Stimulated activated CD4-positive, alpha-beta T cell treated with anti-CD3 and anti-CD28 coated beads, TNF-alpha, amount 100 ng/mL, for 48 hours (primary cell): ENCODE data around the gene FCN3.

Experiments
- DNase-seq, 3 donors: peaks; one replicate each; pipeline ENCODE4 v3.0.0-alpha.2; 2020; ENCODE audit warnings: low read depth in 3 of 3

FCN3 gene

GRCh38 chr1:27341525-27342252, 32.9 kb downstream of the FCN3 start, which contains the start of gene SYTL1:
Gene SYTL1, plus strand, starts transcription at chr1:27342022. Its CDS starts 3,313 bp downstream, at chr1:27345335.
- DNase-seq: peak in 1 of 3 donors; percentile 45

DNA sequence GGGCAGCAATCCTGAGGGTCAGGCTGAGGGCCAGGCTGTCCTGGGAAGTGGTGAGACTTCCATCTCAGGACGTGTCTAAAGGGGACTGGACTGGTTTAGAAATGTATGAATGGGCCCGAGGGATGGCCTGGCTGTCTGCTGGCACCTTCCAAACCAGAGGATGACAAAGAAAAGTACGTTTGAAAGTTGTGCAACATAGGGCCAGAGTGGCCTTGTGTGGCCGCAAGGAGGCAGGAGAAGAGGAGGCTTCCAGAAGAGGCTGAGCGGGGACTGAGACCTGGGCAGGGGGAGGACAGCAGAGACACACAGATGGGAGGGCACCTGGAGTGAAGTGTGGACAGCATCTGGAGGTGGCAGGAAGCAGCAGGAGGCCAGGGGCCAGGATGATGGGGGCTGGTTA, 35.4 kb downstream of the FCN3 start:
- DNase-seq: no peak

GRCh38 chr1:27338751-27339150, 35.9 kb downstream of the FCN3 start:
- no peak for DNase-seq

- no peak for DNase-seq
Measured at GRCh38 chr1:27336756-27337155, 37.9 kb downstream of the FCN3 start.

- no peak for DNase-seq
Measured at GRCh38 chr1:27335506-27336422, 38.9 kb downstream of the FCN3 start.

GRCh38 chr1:27333717-27334279, 40.8 kb downstream of the FCN3 start:
- DNase-seq: no peak

GRCh38 chr1:27332536-27333281, 41.9 kb downstream of the FCN3 start:
- DNase-seq: peak in 1 of 3 donors; percentile 43

- no peak for DNase-seq
Measured at GRCh38 chr1:27331922-27332321, 42.7 kb downstream of the FCN3 start.

GRCh38 chr1:27331426-27331825, 43.2 kb downstream of the FCN3 start:
- DNase-seq: no peak

DNA sequence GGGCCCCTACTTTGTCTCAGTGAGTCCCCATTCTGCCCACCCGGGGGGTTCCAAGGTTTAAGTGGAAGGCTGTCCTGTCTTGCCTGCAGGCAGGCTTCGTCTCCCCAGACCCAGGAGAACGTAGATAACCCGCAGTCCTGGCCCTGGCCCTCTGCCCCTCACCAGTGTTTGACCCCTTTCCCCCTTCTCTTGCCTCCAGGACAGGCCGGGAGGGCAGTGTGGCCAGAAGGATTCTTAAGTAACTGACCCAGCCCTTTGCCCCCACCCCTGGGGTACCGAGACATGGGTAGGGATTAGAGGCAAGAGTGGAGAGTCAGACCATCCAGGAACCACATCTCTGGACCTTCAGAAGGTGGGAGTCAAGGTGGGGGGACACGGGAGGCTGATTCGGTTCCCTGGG, 43.8 kb downstream of the FCN3 start:
- DNase-seq: no peak

DNA sequence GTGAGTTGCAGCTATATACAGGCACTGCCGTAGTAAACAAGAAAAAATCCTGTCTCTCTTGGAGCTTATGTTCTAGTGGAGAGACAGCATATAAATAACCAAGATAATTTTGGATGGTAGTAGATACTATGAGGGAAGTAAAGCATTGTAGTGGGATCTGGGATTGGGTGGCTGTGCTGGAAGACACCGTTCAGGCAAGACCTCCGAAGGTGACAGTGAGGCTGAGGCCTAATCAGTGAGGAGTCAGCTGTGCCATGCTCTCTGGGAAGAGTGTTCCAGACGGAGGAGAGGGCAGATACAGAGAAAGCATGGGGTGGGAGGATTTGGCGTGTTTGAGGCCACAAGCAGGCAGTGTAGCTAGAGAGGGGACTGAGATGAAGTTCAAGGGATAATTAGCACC, 46.7 kb downstream of the FCN3 start:
- DNase-seq: no peak

- DNase-seq: no peak
Measured at GRCh38 chr1:27325286-27325685, 49.3 kb downstream of the FCN3 start.

- no peak for DNase-seq
Measured at GRCh38 chr1:27322569-27323240, 51.9 kb downstream of the FCN3 start.

DNA sequence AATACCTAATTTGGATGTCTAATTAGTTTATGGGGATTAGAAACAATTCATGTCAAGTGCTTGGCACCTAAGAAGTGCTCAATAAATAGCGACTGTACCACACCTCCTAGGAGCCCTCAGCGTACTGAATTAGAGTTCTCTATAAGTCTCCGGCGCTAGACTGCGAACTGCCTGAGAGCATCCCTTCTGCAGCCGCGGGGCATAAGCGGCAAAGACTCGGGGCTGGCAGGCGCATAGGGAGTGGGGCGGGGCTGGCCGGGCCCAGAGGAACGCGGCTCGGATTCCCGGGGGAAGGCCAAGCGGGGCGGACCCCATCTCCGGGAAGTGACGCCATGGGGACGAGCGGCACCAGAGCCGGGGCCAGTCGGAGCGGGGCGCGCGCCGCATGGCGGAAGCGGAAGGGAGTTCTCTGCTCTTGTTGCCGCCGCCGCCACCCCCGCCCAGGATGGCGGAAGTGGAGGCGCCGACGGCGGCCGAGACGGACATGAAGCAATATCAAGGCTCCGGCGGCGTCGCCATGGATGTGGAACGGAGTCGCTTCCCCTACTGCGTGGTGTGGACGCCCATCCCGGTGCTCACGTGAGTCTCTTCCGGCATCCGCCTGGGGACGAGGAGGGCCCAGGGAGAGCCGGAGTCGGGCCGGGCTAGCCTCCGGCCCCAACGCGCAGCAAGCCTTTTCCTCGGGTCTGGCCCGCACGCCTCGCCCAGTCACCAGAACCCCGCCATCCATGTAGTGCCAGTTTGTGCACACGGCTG, 52.6 kb downstream of the FCN3 start, which contains the start of gene TMEM222:
TSS of gene TMEM222 (plus strand) at position 351 of the 756 bp plus-strand sequence. CDS start at position 386, 35 bp downstream.
- peak; percentile 94 to 97 (median 95) for DNase-seq
